Ascending aorta (tissue), 2 donors: Measurements from ENCODE around the gene ULK2. TPM values are rescaled to one million over a fixed set of nuclear protein-coding genes. Genes with fewer than 3 reads are reported as not detected.

Experiments
- DNase-seq, 2 donors: peaks; one replicate each; pipeline ENCODE4 v3.0.0-alpha.2; 2019; ENCODE audit warnings: low spot score in 2 of 2
- H3K27ac ChIP-seq, 2 donors: fragments of 200-600 bp; sonication (generic); one replicate each; pipeline ENCODE4 v1.5.1; 2016 to 2017; ENCODE audit warnings: mild to moderate bottlenecking in 1 of 2
- H3K27me3 ChIP-seq: fragments of 200-600 bp; sonication (generic); one replicate; pipeline ENCODE4 v1.5.1; 2017
- H3K36me3 ChIP-seq, 2 donors: fragments of 200-600 bp; sonication (generic); one replicate each; pipeline ENCODE4 v1.5.1; 2016
- H3K4me1 ChIP-seq, 2 donors: fragments of 200-600 bp; sonication (generic); one replicate each; pipeline ENCODE4 v1.5.1; 2016 to 2017; ENCODE audit warnings: mild to moderate bottlenecking in 1 of 2
- H3K4me3 ChIP-seq, 2 donors: fragments of 200-600 bp; sonication (generic); one replicate each; pipeline ENCODE4 v1.5.1; 2016 to 2017; ENCODE audit warnings: mild to moderate bottlenecking in 1 of 2
- H3K9me3 ChIP-seq, 2 donors: fragments of 200-600 bp; sonication (generic); one replicate each; pipeline ENCODE4 v1.5.1; 2016
- intact Hi-C: fragments of 100-400 bp; cut with DNase I; formaldehyde crosslinking; loops from one replicate; pipeline ENCODE4 v1.15.1; 2023
- total RNA-seq: library from RNA; depleted of rRNA; stranded (reverse); fragments of >200 nt; gene quantifications from one replicate; pipeline ENCODE4 v1.1.0, GENCODE V29; 2016
- TF ChIP-seq, protein P1 (sequence below), 3 experiments: fragments of 200-600 bp in 2 of 3; fragments of 450-650 bp in 1 of 3; sonication (generic) in 2 of 3; IDR thresholded peaks; one replicate each; pipeline ENCODE4 v1.5.1; 2016 to 2019; ENCODE audit warnings: antibody characterized with exemption in 3 of 3, mild to moderate bottlenecking in 1 of 3, moderate library complexity in 1 of 3

ULK2 gene
- 7.1 TPM for total RNA-seq

DNA sequence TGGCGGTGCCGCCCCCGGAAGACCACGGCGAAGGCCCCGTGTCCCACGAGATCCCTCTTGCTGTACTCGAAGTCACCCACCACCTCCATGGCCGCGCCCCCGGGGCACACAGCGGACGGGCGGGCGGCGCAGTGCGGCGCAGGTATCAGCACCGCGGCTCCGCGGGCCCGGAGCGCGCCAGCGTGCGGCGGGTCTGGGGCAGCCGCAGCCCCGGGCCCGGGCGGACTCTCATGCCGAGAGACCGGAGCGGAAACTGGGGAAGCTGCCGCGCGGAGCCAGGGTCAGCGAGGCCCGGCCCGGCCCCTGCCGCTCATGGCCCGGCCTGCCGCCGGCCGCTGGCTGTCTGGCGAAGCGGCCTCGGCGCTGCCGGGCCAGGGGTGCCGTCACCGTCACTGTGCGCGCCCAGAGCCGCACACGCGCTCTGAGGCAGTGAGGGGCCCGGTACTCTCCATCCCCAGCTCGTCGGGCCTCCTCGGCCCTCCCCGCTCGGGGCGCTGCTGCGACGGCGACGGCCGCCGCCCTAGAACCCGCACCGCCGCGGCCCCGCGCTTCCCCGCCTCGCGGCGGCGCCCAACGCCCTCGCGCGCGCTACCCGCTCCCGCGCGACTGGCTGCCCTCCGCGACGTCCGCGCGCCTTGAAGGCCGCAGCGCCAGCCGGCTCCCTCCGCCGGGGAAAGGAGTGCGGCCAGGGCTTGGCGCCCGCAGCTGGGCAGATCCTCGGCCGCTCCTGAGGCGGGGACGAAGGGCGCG lies at the start of gene ULK2:
ULK2 (minus strand) TSS at position 608 of the 750 bp plus-strand sequence; CDS start at position 89, 519 bp downstream.
- Histone ChIP-seq H3K27me3 (no peaks in the 10 kb centered on the region), H3K36me3 (no peaks in the 10 kb centered on the region), H3K4me1 (peaks cover 0 to 6% of the 10 kb centered on the region in 2 donors), H3K27ac (peak within 1 kb of the TSS; percentile 77 to 86), H3K4me3 (peak within 1 kb of the TSS; percentile 90 to 97), H3K9me3 (no peaks in the 10 kb centered on the region)
- TF ChIP-seq, protein P1, sequence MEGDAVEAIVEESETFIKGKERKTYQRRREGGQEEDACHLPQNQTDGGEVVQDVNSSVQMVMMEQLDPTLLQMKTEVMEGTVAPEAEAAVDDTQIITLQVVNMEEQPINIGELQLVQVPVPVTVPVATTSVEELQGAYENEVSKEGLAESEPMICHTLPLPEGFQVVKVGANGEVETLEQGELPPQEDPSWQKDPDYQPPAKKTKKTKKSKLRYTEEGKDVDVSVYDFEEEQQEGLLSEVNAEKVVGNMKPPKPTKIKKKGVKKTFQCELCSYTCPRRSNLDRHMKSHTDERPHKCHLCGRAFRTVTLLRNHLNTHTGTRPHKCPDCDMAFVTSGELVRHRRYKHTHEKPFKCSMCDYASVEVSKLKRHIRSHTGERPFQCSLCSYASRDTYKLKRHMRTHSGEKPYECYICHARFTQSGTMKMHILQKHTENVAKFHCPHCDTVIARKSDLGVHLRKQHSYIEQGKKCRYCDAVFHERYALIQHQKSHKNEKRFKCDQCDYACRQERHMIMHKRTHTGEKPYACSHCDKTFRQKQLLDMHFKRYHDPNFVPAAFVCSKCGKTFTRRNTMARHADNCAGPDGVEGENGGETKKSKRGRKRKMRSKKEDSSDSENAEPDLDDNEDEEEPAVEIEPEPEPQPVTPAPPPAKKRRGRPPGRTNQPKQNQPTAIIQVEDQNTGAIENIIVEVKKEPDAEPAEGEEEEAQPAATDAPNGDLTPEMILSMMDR (IDR thresholded peaks at IDR 0.05), result peak in 1 of 3 experiments; percentile 21
- peak in 1 of 2 donors; percentile 71 for DNase-seq
- intact Hi-C loops, result no loop called here

DNA sequence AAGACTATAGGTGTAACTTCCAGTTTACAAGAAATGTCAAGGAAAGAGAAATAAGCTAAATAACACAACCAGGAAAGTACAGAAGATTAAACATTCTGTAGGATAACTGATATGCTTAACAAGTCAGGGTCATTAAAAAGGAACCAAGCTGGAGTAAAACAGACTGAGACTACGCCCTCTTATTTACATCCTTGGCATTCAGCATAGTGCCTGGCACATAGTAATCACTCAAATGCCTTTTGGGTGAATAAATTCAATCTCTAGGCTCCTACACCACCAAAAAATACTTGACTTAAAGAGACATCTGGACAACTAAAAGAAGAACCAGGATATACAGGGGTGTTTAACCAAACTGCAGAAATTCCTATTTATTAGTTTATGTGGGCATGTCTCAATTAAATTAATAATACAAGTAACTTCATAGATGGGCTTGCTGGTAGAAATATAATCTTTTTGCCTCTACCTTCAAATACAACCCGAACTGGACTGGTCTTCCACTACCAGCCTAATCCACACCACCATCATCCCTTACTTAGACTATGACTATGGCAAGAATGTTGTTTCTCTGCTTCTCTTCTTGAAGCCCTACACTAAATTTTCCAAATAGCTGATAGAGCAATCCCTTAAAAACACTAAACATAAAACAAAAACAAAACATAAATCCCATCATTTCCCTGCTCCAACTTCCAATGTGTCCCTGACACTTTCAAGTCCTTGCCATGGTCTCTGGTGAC lies 47.7 kb upstream of the ULK2 start:
- Histone ChIP-seq H3K9me3 (no peaks in the 10 kb centered on the region), H3K36me3 (peaks cover 66 to 85% of the 10 kb centered on the region in 2 donors), H3K27me3 (no peaks in the 10 kb centered on the region), H3K4me1 (no peaks in the 10 kb centered on the region), H3K27ac (no peak overlapping the region), H3K4me3 (no peak overlapping the region)
- intact Hi-C loops, result no loop called here
- no peak for DNase-seq
- TF ChIP-seq, protein P1 (IDR thresholded peaks at IDR 0.05), result no peak

DNA sequence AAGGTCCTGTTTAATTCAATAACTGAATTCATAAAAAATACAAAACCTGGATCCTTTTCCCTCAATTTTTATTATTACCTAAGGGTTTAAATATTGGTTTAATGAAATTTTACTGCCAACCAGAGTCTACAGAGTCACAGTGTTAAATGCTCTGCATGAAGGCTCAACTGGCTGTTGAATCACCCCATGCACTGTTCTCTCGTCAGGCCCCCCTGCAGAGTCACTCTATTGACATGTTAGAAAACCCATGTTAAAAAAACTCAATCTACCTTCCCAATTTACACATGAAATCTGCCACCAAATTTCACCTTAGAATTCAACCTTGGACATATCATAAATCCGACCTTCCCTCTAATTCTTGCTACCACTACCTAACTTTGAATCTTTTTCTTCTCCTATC lies 43.3 kb upstream of the ULK2 start:
- peaks cover 69 to 78% of the 10 kb centered on the region in 2 donors for H3K36me3 ChIP-seq
- intact Hi-C loops, result no loop called here
- H3K9me3 ChIP-seq, result no peaks in the 10 kb centered on the region
- no peak overlapping the region for H3K4me3 ChIP-seq
- DNase-seq, result no peak
- TF ChIP-seq, protein P1 (IDR thresholded peaks at IDR 0.05), result no peak
- no peaks in the 10 kb centered on the region for H3K4me1 ChIP-seq
- no peak overlapping the region for H3K27ac ChIP-seq
- H3K27me3 ChIP-seq, result no peaks in the 10 kb centered on the region

DNA sequence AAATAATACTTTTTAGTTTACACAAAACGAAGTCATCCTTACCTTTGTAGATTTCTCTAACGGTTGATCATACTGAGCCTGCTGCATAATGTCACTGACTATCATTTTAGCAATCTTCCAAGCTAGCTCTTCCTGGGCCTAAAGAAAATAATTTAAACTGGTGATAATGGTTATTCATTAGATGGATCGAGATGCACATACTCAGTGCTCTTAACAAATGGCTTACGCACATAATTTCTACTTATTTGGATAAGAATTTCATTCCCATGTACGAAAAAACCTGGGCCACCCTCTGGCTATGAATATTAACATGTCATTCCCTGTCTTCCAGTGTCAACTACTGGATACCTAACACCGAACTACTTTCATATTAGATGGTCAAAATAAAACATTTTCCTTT lies 41.4 kb upstream of the ULK2 start:
- intact Hi-C loops, result no loop called here
- TF ChIP-seq, protein P1 (IDR thresholded peaks at IDR 0.05), result no peak
- Histone ChIP-seq H3K9me3 (no peaks in the 10 kb centered on the region), H3K4me3 (no peak overlapping the region), H3K4me1 (no peaks in the 10 kb centered on the region), H3K36me3 (peaks cover 67 to 80% of the 10 kb centered on the region in 2 donors), H3K27ac (no peak overlapping the region), H3K27me3 (no peaks in the 10 kb centered on the region)
- no peak for DNase-seq

DNA sequence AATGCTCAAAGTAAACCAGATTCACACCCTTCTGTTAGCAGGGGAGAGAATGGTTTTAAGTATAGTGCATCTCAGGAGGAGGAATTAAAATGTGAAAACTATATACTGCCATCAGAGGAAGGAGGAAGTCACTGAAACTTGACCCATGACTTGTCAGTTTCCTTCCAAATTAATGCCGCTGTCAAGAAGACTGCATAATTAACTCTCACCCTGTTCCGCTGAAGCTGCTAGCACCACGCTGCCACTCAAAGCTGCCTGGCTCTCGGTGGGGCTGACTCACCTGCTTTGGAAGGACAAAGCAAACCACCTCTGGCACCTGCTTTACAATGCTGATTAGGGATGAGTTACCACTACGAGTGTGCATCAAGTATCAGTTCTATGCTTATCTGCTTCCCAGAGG lies 37.8 kb upstream of the ULK2 start:
- H3K27me3 ChIP-seq, result no peaks in the 10 kb centered on the region
- intact Hi-C loops, result no loop called here
- TF ChIP-seq, protein P1 (IDR thresholded peaks at IDR 0.05), result no peak
- DNase-seq, result no peak
- H3K4me1 ChIP-seq, result no peaks in the 10 kb centered on the region
- no peaks in the 10 kb centered on the region for H3K9me3 ChIP-seq
- H3K27ac ChIP-seq, result no peak overlapping the region
- peaks cover 58 to 74% of the 10 kb centered on the region in 2 donors for H3K36me3 ChIP-seq
- H3K4me3 ChIP-seq, result no peak overlapping the region
